ENCODE results near the gene SLC25A48. TPM values are rescaled to one million over a fixed set of nuclear protein-coding genes. Genes with fewer than 3 reads are reported as not detected.

The SLC25A48 gene
- total RNA-seq, 1 experiment from 2014 or later, result not detected

DNA sequence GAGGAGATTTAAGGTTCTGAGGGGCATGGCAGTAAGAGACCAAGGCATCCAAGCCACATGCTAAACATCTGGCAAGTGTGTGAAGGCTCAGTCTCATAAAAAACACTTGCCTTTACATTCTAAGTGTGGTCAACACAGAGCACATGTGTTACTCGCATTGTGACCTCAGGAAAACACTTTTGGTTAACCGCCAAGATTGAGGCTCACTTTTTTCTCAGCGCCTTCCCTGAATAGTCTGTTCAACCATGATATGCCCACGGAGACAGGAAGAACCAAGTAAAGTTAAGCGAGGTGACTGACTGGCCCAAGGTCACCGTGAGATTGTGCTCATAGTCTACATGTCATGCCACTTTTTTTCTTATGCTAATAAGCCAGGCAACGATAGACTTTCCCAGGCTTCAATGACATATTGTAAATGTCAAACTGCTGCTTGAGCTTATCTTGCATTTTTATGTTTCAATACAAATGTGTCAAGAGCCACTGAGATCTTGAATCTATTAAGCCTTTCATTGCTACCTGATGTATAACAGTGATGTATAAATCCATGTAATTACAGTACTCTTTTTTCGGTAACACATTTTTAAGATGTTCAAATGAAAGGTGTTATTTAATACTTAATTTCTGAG lies 82.3 kb downstream of the SLC25A48 start:
- Histone ChIP-seq H3K27ac (ENCODE audit: low read length) (no peak overlapping the region), H3K4me3 (ENCODE audit: low read depth in 2 of 2, low read length in 2 of 2) (no peak overlapping the region), H3K4me1 (ENCODE audit: control insufficient read depth, insufficient read depth, low read length) (no peaks in the 10 kb centered on the region), H3K27me3 (ENCODE audit: control insufficient read depth, insufficient read depth, low read length) (peaks cover 19% of the 10 kb centered on the region), H3K36me3 (ENCODE audit: control insufficient read depth, insufficient read depth, low read length) (no peaks in the 10 kb centered on the region), H3K9me3 (ENCODE audit: control insufficient read depth, insufficient read depth, low read depth, low read length) (no peaks in the 10 kb centered on the region)
- ChIA-PET CTCF (no interaction called here), POLR2A (no interaction called here)
- no peak for TF ChIP-seq CTCF (IDR thresholded peaks at IDR 0.05)
- no peak for TF ChIP-seq TCF7L2 (IDR thresholded peaks at IDR 0.05; ENCODE audit: low read depth, low read length)
- no peak for TF ChIP-seq SIN3A (IDR thresholded peaks at IDR 0.05; ENCODE audit: borderline replicate concordance, insufficient read depth, low read depth, low read length)
- no peak for DNase-seq (ENCODE audit: low read depth, low spot score)
- intact Hi-C loops (cut with micrococcal nuclease; ENCODE audit: unreplicated experiment), result no loop called here
- ATAC-seq, result no peak
- no TSS peak for BruUV-seq (replicated peaks)
- in situ Hi-C loops (cut with HindIII; ENCODE audit: low pct_unique_long_range_greater_than_20kb, low sequenced_read_pairs), result no loop called here

GRCh38 chr5:135920199-135920598 lies 85.7 kb downstream of the SLC25A48 start:
- ATAC-seq (no peak), DNase-seq (ENCODE audit: low read depth, low spot score) (no peak)
- Histone ChIP-seq H3K27me3 (ENCODE audit: control insufficient read depth, insufficient read depth, low read length) (peaks cover 8% of the 10 kb centered on the region; the same call in 1 of the 2 replicates), H3K9me3 (ENCODE audit: control insufficient read depth, insufficient read depth, low read depth, low read length) (no peaks in the 10 kb centered on the region), H3K4me3 (ENCODE audit: low read depth in 2 of 2, low read length in 2 of 2) (no peak overlapping the region), H3K27ac (ENCODE audit: low read length) (no peak overlapping the region), H3K4me1 (ENCODE audit: control insufficient read depth, insufficient read depth, low read length) (no peaks in the 10 kb centered on the region), H3K36me3 (ENCODE audit: control insufficient read depth, insufficient read depth, low read length) (no peaks in the 10 kb centered on the region)
- POLR2A ChIA-PET, result no interaction called here
- in situ Hi-C loops (cut with HindIII; ENCODE audit: low pct_unique_long_range_greater_than_20kb, low sequenced_read_pairs), result no loop called here
- TF ChIP-seq TCF7L2 (IDR thresholded peaks at IDR 0.05; ENCODE audit: low read depth, low read length), result no peak
- intact Hi-C loops (cut with micrococcal nuclease; ENCODE audit: unreplicated experiment), result no loop called here
- no TSS peak for BruUV-seq (replicated peaks)
- CTCF ChIA-PET, result no interaction called here

DNA sequence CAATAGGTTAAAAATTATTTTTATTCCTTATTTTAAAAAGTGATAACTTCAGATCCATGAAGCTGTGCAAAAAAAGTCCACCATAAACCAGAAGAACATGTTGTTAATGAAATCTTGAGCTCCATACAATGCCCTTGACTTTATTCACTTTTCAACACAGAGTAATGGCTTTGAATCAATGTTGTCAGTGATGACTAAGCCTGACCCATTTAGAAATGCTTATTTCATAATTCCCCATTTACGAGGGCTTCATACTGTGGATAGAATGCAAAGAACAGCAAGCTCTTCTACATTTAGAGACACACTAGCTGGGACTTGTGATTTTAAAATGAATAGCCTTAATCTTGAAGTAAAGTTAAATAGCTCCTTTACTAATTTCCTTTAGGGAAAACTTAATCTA lies 86.9 kb downstream of the SLC25A48 start:
- TF ChIP-seq POLR2AphosphoS5 (IDR thresholded peaks at IDR 0.05; ENCODE audit: low read depth, low read length) (no peak), TCF7L2 (IDR thresholded peaks at IDR 0.05; ENCODE audit: low read depth, low read length) (no peak), CTCF (IDR thresholded peaks at IDR 0.05) (no peak), SIN3A (IDR thresholded peaks at IDR 0.05; ENCODE audit: borderline replicate concordance, insufficient read depth, low read depth, low read length) (no peak)
- TF ChIP-seq, protein P1, sequence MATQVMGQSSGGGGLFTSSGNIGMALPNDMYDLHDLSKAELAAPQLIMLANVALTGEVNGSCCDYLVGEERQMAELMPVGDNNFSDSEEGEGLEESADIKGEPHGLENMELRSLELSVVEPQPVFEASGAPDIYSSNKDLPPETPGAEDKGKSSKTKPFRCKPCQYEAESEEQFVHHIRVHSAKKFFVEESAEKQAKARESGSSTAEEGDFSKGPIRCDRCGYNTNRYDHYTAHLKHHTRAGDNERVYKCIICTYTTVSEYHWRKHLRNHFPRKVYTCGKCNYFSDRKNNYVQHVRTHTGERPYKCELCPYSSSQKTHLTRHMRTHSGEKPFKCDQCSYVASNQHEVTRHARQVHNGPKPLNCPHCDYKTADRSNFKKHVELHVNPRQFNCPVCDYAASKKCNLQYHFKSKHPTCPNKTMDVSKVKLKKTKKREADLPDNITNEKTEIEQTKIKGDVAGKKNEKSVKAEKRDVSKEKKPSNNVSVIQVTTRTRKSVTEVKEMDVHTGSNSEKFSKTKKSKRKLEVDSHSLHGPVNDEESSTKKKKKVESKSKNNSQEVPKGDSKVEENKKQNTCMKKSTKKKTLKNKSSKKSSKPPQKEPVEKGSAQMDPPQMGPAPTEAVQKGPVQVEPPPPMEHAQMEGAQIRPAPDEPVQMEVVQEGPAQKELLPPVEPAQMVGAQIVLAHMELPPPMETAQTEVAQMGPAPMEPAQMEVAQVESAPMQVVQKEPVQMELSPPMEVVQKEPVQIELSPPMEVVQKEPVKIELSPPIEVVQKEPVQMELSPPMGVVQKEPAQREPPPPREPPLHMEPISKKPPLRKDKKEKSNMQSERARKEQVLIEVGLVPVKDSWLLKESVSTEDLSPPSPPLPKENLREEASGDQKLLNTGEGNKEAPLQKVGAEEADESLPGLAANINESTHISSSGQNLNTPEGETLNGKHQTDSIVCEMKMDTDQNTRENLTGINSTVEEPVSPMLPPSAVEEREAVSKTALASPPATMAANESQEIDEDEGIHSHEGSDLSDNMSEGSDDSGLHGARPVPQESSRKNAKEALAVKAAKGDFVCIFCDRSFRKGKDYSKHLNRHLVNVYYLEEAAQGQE (IDR thresholded peaks at IDR 0.05; ENCODE audit: insufficient read depth in 1 of 2, low read depth in 2 of 2, low read length in 1 of 2), result no peak
- H3K27me3 ChIP-seq (ENCODE audit: control insufficient read depth, insufficient read depth, low read length), result peaks cover 12% of the 10 kb centered on the region; the same call in 1 of the 2 replicates
- H3K9me3 ChIP-seq (ENCODE audit: control insufficient read depth, insufficient read depth, low read depth, low read length), result no peaks in the 10 kb centered on the region
- ChIA-PET POLR2A (no interaction called here), CTCF (no interaction called here)
- H3K27ac ChIP-seq (ENCODE audit: low read length), result no peak overlapping the region
- BruUV-seq (replicated peaks), result no TSS peak
- no peak for ATAC-seq
- no peaks in the 10 kb centered on the region for H3K4me1 ChIP-seq (ENCODE audit: control insufficient read depth, insufficient read depth, low read length)
- no peak overlapping the region for H3K4me3 ChIP-seq (ENCODE audit: low read depth in 2 of 2, low read length in 2 of 2)
- in situ Hi-C loops (cut with HindIII; ENCODE audit: low pct_unique_long_range_greater_than_20kb, low sequenced_read_pairs) (no loop called here), intact Hi-C loops (cut with micrococcal nuclease; ENCODE audit: unreplicated experiment) (no loop called here)
- no peak for DNase-seq (ENCODE audit: low read depth, low spot score)
- H3K36me3 ChIP-seq (ENCODE audit: control insufficient read depth, insufficient read depth, low read length), result no peaks in the 10 kb centered on the region
